GM10266 (cell line): ENCODE measurements around the gene SMIM45.
"Not testable (repeated sequence)": the region's sequence is repeated elsewhere in the genome, so short reads cannot be mapped to it uniquely, and the experiment has no call there.

Experiments used
- DNase-seq: peaks from one replicate; pipeline ENCODE4 v3.0.0; 2012; ENCODE audit errors: extremely low spot score
- CTCF ChIP-seq: IDR thresholded peaks from 2 replicates; pipeline ENCODE4 v1.5.1; 2012; ENCODE audit warnings: mild to moderate bottlenecking, low read depth; ENCODE audit not compliant: control insufficient read depth, insufficient read depth; ENCODE audit errors: missing control alignments

The SMIM45 gene

DNA sequence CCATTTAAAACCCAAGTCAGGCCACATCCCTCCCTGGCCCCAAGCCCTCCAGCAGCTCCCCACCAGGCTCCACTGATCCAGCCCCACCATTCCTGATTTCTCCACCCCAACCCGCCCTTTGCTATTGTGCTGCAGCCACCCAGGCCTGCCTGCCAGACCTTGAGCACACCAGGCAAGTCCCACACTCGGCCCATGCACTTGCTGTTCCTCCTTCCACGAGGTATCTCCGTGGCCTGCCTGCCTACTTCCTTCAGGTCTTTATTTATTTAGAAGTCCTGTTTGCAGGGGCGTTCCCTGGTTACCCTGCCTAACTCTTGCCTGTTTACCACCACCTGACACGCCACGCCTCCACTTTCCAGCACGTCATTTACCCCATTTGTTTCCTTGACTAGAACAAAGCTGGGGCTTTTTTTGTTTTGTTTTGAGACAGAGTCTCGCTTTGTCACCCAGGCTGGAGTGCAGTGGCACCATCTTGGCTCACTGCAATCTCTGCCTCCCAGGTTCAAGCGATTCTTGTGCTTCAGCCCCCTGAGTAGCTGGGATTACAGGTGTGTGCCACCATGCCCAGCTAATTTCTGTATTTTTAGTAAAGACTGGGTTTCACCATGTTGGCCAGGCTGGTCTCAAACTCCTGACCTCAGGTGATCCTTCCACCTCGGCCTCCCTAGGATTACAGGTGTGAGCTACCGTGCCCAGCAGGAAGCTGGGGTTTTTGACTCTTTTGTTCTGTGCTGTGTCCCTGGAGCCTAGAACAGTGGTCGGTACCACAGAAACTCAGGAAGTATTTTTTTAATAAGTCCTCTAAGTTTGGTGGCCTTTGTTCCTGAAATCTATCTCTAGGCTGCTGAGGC is 11.7 kb upstream of the SMIM45 start:
- TF ChIP-seq CTCF: no peak
- DNase-seq: peak; percentile 79

GRCh38 chr22:41940832-41941765 is 10.9 kb upstream of the SMIM45 start:
- TF ChIP-seq CTCF: peak; percentile 94
- peak; percentile 67 for DNase-seq

DNA sequence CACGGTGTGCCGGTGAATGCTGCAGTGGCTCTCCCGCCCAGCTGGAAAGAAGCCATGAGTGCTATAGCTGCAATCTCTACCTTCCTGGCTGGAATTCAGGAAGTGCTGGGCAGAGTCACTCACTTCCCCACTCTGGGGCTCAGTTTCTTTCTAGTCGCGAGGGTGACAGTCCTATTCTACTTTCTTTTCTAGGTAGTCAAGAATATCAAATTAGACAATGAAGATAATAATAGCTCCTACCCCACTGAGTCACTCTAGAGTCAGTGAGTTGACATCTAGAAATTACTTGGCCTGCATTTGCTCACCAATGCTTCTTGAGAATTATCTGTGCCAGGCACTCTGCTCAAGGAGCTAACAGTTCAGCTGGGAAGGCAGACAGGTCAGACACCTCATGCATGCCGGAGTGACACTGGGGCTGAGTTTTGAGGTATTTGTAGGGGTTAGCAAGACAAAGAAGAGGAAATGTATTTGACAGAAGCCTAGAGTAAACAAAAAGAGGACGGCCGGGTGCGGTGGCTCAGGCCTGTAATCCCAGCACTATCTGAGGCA is 8.2 kb upstream of the SMIM45 start:
- TF ChIP-seq CTCF: no peak
- DNase-seq: no peak

GRCh38 chr22:41946629-41947423 is 5.1 kb upstream of the SMIM45 start, which contains the start of gene CENPM:
Gene CENPM (minus strand): TSS chr22:41947152. CDS start chr22:41947076, 76 bp downstream.
- no peak for TF ChIP-seq CTCF
- peak; percentile 84 for DNase-seq

GRCh38 chr22:41947424-41948080 is 4.4 kb upstream of the SMIM45 start:
- no peak for DNase-seq
- no peak for TF ChIP-seq CTCF

DNA sequence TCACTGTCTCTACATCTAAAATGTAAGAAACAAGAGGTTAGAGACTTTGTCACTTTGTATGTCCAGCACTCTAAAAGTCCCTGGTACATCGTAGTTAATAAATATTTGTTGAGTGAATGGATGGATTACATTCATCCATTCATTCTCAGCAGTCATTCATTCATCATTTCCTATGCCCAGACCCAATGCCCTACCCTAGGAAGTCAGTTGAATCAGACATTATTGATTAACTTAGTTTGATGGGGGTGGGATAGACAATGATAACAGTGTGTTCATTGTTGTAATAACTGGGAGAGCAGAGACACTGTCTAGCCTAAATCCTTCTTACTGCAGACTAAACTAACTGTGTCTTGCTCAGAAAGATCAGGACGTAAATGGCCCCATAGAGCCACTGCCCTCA is 3.8 kb upstream of the SMIM45 start:
- TF ChIP-seq CTCF: no peak
- no peak for DNase-seq

DNA sequence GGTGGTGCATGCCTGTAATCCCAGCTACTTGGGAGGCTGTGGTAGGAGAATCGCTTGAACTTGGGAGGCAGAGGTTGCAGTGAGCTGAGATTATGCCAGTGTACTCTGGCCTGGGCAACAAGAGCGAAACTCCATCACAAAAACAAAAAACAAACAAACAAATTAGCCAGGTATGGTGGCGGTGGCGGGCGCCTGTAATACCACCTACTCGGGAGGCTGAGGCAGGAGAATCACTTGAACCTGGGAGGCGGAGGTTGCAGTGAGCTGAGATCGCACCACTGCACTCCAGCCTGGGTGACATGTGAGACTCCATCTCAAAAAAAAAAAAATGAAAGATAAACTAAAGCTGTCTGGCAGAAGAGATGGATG is 3.0 kb upstream of the SMIM45 start:
- not testable (repeated sequence) for DNase-seq
